Stimulated activated CD4-positive, alpha-beta T cell treated with anti-CD3 and anti-CD28 coated beads, Interleukin-2, amount 100 ng/mL, for 4 hours (primary cell): ENCODE data around the gene DCAF11.

ENCODE experiments used
- DNase-seq: peaks from one replicate; pipeline ENCODE4 v3.0.0-alpha.2; 2020; ENCODE audit warnings: low read depth

Gene DCAF11

GRCh38 chr14:24079491-24080141, 35.0 kb upstream of the DCAF11 start:
- DNase-seq: no peak

DNA sequence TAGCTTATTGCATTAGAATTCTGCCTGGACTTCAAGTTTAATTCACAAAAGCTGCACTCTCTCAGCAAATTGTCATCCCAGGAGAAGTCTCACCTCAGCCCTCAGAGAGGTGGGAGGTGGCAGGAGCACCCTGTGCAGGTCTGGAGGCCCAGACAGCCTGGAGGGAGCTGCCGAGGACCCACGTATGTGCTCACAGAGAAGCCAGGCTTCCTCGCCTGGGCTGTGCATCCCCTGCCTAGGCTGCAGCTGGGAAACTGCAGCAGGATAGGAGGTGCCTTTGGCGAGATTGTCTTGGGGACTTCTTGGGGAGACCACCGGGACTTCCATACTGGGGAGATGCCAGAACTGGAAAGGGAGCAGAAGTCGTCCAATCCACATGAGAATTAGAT, 34.4 kb upstream of the DCAF11 start:
- DNase-seq: no peak

DNA sequence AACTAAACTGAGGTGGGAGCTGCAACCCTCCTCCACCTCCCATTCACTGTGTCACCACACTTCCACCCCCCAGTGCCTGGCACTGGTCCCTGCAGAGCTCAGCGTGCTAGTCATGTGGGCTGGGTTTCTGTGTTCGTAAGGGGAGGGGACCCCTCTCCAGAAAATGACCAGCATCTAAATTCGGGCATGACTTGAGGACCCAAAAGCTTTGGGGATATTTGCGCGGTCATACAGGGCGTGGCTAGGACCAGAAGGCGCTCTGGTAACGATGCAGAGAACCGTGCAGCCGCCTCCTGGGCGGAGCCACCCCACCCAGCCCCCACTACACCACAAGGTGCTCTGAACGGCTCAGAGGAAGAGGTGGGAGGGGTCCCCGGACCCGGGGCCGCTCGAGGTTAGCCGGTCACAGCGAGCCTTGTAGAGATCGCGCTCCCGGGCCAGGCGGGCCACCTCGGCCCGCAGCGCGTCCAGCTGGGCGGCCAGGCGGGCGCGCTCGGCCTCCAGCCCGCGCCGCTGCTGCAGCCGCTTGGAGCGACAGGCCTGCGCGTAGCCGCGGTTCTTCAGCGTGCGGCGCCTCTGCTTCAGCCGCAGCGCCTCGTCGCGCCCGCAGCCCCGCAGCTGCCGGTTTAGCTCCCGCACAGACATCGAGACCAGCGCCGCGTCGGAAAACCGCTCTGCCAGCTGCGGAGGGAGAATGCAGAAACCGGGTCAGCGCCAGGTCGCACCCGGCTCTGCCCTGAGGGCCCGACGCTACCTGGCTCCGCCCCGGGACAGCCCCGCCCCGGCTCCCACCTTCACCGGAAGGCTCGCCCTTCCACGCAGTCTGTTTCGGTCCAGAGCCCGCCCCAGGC, 33.5 kb upstream of the DCAF11 start:
- peak; percentile 49 for DNase-seq

GRCh38 chr14:24081739-24082211, 32.8 kb upstream of the DCAF11 start:
- no peak for DNase-seq

DNA sequence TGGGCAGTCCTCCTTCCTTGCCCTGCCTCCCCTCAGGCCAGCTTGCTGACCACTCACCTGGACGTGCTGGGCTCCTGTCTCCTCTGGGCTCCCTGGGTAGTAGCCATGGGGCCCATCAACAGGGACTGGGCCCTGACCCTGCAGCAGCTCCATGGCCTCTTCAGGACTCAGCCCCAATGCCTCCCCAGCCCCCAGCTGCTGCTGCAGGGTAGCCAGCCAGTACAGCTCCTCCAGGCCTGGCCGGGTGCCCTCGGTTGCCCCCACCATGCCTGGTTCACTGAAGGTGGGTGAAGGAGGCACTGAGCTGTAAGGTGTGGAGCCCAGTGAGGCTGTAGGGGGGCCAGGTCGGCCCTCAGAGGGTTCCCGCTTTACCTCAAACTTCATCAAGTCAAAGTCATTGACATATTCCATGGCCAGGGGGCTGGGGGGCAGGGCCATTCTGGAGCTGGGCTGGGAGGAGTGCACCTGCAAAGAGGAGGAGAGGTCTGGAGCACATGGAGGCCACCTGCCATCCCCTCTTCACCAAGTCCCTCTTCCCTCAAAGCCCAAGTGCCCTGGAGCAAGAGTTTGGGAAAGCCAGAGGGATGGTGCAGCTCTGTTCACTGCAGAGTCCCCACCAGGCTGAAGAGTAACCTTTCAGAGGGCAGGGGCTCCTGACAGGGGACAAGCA, 32.0 kb upstream of the DCAF11 start:
- no peak for DNase-seq

DNA sequence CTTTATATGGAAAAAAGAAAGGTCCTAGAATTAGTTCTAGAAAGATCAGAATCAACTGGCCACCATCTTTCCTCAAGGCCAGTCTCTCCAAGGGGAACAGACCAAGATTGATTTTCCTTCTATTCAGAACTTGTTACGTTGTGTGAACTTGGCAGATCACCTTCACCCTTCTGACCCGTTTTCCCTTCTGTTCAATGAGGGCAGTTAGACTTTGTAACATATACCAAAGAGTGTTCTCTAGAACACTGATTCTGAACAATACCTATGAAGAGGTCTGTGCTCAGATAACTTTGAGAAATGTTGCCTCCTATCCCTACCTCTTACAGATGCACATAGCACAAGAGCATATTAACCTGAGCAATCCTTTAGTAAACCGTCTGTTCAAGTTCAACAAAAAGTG, 31.1 kb upstream of the DCAF11 start:
- DNase-seq: no peak

DNA sequence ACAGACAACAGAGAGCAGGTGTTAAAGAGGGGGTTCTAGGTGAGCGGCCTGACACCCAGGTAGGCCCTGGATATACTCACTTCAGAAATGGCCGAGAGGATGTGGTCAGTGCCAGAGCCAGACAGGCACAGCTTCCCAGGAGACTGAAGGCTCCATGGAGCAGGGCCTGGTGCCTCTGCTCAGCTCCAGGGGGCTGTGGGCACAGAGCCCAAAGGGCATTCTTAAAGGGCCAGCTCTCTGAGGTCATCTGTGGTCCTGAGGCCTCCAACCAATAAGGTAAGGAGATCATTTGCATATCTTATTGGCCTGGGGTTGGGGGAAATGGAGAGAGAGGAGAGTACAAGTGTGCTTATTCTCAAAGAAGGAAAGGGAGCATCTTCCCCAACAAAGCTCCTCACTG, 30.1 kb upstream of the DCAF11 start:
- no peak for DNase-seq

GRCh38 chr14:24085215-24085614, 29.4 kb upstream of the DCAF11 start:
- DNase-seq: no peak

GRCh38 chr14:24086193-24086955, 28.2 kb upstream of the DCAF11 start:
- no peak for DNase-seq

DNA sequence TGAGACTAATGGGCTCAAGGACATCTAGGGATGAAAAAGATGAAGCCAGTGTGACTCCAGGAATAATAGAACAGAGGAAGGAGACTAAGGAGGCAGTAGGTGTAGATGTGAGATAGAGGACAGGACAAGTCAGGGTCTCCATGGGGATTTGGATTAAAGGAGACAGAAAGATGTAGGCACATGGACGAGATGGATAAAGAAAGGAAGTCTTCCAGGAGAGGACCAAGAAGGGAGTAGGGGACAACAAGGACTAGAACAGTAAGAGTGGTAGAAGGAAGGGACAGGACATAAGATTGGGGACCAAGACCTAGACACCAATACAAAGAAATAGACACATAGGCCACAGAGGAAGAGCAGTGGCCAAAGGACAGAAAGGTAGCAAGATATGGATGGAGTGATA, 27.6 kb upstream of the DCAF11 start:
- no peak for DNase-seq

GRCh38 chr14:24088095-24088494, 26.5 kb upstream of the DCAF11 start:
- no peak for DNase-seq

DNA sequence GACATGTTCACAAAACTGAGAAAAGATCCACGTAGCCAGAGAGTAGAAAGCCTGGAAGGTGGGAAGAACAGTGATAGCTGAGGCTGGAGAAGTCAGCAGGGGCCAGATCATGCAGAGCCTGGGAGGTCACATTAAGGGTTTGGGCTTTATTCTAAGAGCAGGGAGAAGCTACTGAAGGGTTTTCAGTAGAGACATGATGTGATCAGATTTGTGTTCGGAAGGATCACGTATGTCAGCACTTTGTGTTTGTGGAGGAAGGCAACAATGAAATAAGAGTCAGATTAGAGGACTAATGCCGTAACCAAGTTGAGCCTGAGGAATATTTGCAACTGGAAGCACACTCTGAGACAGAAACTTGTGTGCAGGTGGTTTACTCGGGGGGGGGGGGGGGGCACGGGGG, 24.7 kb upstream of the DCAF11 start:
- no peak for DNase-seq

- no peak for DNase-seq
Measured at GRCh38 chr14:24092110-24092504, 22.5 kb upstream of the DCAF11 start.

DNA sequence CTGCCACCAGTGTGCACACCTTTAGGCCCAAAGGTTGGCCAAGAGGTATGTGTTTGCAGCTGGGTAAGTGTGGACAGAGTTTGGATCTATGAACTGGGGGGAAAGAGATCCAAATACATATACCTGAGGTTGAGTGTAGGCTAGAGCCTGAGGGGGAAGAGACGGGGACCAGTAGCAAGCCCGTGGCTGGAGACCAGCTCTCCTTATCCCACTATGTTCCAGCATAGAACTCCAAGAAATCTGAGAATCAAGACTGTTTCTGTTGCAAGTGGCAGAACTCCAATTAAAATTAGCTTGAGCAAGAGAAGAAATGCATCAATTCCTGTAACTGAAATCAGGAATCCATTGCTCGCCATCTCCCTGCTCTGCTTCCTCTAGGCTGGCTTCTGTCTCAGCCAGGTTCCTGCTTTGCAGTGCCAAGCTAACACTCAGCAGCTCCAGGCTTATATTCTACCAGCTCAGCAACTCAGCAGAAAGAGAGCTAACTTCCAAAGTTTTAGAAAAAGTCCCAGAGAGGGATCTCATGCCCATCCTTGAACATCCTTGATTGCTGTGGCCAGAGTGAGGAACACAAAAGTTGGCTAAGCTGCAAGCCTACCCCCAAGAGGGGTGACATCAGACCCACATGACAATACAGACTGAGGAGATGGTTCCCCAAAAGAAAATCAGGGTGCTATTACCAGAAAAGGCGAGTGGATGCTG, 21.9 kb upstream of the DCAF11 start:
- no peak for DNase-seq

DNA sequence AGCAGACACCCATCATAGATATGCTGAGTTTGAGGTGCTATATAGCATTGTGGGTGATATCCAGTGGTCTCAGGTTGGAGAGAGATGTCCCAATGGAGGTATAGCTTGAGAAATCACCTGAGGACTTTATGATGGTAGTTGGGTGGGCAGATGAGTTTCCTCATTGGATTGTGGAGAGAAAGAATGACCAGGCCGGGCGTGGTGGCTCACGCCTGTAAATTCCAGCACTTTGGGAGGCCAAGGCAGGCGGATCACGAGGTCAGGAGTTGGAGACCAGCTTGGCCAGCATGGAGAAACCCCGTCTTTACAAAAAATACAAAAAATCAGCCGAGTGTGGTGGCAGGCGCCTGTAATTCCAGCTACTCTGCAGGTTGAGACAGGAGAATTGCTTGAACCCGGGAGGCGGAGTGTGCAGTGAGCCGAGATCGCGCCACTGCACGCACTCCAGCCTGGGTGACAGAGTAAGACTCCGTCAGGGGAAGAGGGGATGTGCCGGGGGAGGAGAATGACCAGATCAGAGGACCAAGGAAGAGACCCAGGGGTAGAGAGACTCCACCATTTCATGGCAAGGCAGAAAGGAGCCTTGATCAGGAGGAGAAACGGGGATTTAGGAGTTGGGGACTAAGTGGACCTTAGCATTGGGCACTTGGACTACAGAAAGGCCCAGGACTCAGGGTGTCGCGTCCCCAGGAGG, 21.2 kb upstream of the DCAF11 start:
- DNase-seq: no peak

GRCh38 chr14:24093901-24094840, 20.4 kb upstream of the DCAF11 start, which contains the start of gene PCK2:
Gene PCK2, plus strand, starts transcription at chr14:24094311. Its CDS starts 95 bp downstream, at chr14:24094406.
- peak; percentile 70 for DNase-seq

DNA sequence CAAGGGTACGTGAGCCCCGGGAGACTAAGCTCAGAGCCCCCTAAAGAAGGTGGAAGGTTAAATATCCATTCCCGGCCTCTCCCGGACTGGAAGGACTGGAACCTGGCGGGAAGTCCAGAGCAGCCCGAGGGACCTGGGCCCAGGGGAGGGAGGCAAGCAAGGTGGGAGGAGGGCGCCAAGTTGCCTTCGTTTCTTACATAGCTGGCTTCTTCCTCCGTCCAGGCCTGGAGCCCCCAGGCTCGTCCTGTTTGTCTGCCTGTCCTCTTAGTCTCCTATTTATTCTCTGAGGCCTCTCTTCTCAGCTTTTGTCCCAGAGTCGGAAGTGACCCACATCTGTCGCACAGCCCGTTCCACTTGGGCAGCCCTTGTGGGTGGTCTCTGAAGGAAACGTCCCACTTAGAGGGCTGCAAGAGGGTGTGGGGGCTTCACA, 19.7 kb upstream of the DCAF11 start:
- DNase-seq: no peak

DNA sequence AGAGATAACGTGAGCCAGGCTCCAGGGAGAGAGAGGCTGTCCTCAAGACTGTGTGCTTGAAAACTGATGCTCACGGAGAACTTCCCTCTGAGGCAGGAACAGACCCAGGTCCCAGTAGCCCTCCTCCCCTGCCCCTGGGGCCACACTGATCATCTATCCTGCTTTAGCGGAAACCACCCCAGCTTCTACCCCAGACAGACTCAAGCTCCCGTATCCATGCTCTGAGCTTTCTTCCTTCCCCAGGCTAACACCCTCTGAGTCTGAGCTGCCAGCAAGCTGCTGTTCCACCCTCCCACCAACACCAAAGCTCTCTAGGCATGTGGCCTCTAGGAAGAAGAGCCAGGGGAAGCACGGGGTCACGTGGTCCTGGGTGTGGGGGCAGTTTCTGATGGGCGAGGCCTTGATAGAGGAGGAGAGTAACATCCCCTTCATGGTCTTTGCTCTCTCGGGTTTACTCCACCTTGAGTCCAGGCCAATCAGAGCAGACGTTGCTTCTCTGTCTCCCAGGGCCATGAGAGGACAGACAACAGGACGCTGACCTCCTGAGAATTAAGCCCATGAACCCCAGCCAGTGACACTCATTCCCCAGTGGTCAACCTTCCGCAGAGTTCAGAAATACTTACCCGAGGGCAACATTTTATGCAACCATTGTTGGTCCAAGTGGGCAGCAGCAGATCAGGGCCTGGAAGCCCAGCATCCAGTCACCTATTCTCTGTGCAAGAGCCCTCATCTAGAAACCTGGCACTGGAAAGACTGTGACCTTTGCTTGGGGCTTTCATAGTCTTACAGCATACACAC, 19.1 kb upstream of the DCAF11 start:
- DNase-seq: peak; percentile 48
